ENCODE measurements around the gene PODXL2.

DNA sequence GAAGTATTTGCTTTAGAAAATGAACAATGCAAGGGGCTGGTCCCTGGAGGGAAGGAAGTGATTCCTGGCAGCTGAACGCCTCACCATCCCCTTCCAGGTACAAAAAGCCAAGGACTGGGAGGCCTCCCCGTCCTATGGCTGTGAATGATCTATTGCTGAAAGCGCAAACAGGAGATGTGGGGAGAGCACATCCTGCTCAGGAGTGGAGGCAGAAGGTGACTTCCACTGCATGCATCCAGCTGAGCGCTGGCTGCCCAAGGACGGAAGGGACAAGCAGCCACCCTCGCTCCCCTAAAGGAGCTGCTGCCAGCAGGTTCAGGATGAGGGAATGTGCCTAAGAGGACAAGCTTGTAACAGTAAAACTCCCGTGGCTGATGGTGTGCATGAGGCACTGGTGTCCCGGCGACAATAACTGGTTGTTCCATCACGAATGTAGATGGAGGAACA lies 85.2 kb downstream of the PODXL2 start:
- TF ChIP-seq, protein P1, sequence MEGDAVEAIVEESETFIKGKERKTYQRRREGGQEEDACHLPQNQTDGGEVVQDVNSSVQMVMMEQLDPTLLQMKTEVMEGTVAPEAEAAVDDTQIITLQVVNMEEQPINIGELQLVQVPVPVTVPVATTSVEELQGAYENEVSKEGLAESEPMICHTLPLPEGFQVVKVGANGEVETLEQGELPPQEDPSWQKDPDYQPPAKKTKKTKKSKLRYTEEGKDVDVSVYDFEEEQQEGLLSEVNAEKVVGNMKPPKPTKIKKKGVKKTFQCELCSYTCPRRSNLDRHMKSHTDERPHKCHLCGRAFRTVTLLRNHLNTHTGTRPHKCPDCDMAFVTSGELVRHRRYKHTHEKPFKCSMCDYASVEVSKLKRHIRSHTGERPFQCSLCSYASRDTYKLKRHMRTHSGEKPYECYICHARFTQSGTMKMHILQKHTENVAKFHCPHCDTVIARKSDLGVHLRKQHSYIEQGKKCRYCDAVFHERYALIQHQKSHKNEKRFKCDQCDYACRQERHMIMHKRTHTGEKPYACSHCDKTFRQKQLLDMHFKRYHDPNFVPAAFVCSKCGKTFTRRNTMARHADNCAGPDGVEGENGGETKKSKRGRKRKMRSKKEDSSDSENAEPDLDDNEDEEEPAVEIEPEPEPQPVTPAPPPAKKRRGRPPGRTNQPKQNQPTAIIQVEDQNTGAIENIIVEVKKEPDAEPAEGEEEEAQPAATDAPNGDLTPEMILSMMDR (conservative IDR thresholded peaks at IDR 0.05) = no peak
- TF ChIP-seq ZFX (IDR thresholded peaks at IDR 0.05) = no peak

All from C4-2B (cell line).